A172 (cell line): ENCODE data around the gene TMEM192. TPM values are rescaled to one million over a fixed set of nuclear protein-coding genes. Genes with fewer than 3 reads are reported as not detected.
"Not testable (repeated sequence)": the region's sequence is repeated elsewhere in the genome, so short reads cannot be mapped to it uniquely, and the experiment has no call there.

ENCODE experiments used
- DNase-seq: peaks from one replicate; pipeline ENCODE4 v3.0.0-alpha.2; 2015; ENCODE audit warnings: low spot score
- total RNA-seq: library from RNA; depleted of rRNA; stranded (reverse); fragments of >200 nt; shearing (Covaris generic); gene quantifications from 2 replicates; pipeline ENCODE4 v1.2.3, GENCODE V29; 2014; rRNA removed

TMEM192 gene
- 20.2 and 24.8 TPM in 2 replicates for total RNA-seq

DNA sequence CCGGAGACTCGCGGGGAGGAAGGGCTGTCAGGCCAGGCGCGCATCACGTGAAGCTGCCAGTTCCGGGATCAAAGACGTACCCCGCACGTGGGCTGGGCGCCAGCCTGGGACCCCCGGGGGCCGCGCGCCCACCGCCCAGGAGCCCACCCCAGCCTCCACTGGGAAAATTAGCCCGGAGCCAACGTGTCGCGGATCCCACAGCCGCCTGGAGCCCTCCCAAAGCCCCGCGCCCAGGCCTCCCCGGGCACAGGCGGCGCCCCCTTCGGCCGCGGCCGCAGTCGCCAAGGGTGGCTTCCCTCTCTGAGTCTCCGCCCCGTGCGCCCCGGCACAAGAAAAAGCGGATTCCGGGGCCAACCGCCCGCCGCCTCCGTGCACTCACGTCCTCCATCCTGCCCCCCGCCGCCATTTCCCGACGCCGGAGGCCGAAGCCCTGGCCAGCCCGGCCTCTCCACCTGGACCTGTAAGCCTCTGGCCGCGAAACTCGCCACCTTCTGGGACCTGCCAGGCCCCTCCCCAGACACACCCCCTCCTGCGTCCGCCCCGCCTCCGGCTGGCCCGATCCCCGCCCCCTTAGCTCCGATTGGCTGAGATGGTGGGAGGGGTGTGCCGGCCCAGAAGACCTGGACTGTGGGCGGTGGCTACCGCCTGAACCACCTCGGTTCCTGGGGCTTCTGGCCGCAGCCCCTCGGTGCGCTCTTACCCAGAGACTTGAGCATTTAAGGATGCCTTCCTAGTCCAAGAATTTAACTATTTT lies at the start of gene TMEM192:
TSS of gene TMEM192 (minus strand) at position 493 of the 754 bp plus-strand sequence. CDS start at position 406, 87 bp downstream.
- peak; percentile 83 for DNase-seq

DNA sequence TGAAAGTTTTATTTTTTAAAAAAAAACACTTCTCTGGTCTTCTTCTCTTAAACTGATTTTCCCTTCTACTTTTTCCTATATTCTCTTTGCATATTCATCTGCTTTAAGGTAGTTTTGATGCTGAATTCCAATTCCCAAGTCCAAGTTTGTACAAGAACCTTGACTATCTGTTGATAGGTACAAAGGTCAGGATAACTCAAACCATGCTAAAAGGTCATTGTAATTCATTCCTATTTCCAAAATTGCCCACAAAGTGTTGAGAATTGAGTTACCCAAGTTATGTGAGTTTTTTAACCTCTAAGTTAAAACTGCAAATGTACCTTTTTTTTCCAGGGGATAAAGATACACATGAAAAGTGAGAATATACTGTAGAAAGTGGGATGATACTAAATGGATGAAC lies 46.1 kb upstream of the TMEM192 start:
- DNase-seq, result no peak

DNA sequence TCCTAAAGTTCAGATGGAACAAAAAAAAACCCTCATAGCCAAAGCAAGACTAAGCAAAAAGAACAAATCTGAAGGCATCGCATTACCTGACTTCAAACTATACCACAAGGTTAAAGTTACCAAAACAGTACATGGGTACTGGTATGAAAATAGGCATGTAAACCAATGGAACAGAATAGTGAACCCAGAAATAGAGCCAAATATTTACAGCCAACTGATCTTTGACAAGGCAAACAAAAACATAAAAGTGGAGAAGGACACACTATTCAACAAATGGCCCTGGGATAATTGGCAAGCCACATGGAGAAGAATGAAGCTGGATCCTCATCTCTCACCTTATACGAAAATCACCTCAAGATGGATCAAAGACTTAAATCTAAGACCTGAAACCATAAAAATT lies 44.2 kb upstream of the TMEM192 start:
- DNase-seq, result no peak

DNA sequence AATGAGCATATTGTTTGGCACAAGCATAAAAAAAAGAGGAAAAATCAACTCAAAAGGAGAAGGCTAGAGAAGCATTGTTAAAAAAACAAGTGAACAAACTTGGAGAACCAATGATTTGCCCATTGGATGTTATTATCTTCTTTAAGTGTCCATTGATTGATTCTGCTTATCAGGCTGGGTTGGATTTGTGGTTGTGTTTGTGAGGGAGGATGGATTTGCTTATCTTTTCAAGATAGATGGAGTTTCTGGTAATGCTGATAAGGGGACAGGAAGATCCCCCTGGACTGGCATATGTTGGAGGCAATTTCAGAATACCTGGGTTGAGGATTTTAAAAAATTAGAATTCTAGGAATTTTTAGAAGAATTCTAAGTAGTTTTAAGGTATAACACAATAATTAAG lies 41.8 kb upstream of the TMEM192 start:
- DNase-seq, result no peak

DNA sequence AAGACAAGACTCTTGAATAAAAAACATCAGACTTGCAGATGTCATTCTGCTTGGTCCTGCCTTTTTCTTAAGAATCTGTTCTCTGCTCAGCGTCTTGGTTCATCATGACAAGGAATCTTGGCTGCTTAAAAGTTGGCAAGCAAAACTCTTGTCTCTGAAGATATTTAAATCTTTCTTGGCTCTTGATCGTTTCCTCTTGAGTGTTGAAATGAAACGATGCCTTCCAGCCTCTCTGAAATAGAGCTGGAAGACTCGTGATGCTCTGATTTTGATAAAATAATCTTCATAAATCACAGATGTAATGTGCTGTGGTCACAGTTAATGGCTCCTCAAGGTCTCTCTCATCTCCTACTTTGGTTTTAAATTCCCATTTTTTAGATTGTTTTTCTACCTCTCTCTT lies 39.9 kb upstream of the TMEM192 start:
- peak; percentile 4 for DNase-seq

DNA sequence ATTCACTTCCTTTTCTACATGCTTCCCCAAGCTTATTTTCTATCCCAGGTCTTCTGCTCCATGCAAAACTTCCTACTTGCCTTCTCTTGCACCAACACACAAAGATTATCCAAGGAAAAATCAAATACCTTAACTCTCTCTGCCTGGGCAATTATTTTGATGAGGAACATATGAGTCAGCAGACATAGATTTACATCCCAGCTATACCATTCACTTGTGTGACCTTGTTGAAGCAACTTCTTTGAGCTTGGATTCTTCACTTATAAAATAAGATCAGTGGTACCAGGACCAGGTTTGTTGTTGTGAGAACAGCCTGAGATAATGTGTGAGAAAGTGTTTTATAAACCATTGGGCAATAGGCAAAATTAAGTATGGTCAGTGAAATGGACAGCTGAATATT lies 39.1 kb upstream of the TMEM192 start:
- no peak for DNase-seq

DNA sequence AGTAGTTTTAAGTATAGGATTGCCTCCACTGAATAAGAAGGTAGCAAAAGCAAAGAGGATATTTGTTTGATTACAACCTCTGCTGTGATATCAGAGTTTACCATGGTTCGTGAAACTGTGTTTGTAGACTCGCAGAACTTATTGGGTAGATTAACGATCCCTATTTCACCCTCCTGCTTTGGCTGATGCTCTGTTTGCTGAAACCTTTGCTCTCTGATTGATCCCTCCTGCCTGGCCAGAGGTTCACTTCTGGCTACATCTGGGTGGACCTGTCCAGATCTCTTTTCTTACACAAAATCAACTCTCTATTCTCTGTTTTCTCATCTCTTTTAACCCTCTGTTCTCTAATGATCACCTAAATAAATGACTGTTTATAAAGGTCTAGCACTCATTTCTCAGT lies 37.9 kb upstream of the TMEM192 start:
- no peak for DNase-seq

DNA sequence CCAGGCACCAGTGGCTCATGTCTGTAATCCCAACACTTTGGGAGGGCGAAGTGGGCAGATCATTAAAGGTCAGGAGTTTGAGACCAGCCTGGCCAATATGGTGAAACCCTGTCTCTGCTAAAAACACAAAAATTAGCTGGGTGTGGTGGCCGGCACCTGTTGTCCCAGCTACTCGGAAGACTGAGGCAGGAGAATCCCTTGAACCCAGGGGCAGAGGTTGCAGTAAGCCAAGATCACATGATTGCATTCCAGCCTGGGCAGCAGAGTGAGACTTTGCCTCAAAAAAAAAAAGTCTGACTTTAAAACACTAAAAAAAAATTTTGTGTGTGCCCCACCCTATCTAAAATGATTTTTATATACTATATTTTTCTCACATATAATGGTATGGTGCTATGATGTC lies 26.2 kb upstream of the TMEM192 start:
- DNase-seq, result no peak

DNA sequence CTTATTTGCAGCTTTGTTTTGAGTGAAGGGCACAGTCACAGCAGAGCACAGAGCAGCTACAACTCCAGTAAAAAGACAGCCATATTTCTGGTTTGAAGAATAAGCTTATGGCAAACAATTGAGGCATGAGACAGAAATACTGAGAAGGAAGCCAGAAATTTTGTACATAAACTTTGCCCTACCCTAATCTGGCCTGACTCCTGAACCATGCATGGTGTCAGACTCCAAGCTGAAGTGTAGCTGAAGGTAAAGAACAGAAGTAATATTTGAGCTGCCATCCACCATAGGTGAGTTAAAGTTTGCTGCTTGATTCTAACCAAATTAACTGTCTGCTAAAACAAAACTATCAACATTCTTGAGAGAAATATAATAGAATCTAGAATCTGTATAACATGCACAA lies 24.5 kb upstream of the TMEM192 start:
- DNase-seq, result no peak

DNA sequence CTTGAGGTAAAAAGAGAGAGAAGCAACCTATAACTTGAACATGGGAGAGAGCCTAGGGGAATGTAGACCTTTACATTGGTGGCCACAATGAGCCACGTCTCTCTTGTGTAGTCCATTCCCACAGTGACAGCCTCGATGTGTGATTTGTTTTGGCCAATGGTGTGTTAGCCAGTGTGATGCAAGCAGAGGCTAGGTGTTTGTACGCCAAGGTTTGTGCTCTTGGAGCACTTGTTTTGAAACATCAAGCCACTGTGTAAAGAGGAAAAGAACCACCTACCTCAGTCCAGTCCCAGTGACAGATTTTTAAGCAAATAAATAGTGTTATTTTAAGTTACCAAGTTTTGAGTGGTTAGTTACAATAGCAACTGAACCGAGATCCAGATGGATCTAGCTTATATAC lies 23.9 kb upstream of the TMEM192 start:
- DNase-seq, result no peak

DNA sequence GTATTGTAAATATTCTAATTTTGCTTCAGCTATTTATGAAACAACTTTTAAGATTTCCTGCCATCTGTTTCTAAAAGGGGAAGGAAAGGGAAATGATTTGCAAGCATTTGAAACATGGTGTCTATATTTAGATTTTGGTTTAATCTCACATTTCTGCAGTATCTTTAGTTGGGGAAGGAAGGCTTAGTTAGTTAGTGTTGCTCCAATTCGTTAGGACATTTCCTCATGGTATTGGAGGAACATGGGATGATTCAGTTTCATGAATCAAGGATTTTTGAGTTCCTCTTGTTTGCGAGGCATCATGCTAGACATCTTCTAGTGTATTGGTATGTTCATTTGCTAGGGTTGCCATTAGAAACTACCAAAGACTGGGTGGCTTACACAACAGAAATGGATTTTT lies 20.5 kb upstream of the TMEM192 start:
- no peak for DNase-seq

DNA sequence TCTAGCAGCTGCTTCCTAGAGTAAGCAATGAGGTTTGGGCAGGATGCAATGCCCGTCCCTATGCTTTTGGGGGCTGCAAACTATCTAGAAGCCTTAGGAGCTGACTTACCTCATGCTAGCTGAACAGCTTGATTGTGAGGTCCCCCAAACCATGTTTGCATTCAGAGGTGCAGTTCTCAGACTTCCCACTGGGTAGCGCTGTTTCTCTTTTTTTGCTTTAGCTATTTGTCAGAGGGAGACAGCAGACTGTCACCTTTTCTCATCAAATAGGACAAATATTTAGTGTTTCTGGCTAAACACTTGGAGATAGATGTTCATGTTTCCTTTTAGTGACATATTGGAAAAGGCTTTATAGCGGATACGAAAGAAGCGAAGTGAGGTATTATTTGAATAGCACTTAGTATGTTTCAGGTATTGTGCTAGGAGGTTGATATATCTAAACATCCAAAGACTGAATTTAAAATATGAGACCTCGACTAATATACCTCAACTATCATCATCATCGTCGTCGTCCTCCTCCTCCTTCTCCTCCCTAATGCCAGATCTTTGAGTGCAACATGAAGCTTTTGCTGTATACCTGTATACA lies 18.7 kb upstream of the TMEM192 start:
- DNase-seq, result peak; percentile 40

DNA sequence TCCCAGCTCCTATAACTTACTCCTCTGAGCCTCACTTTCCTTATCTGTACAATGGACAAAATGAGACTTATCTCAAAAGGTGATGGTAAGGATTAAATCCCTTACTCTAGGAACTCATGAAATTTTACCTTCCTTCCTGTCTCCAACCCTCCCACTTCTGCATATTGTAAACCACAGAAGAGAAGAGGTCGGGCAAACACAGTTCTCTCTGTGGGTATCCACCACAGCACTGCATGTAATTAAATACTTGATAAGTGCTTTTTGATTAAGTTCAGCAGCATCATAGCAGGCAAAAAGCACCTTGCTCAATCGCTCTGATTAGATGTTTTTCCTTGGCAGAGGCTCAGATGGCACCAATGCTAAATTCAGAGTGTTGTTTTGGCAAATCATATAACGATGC lies 17.3 kb upstream of the TMEM192 start:
- no peak for DNase-seq

DNA sequence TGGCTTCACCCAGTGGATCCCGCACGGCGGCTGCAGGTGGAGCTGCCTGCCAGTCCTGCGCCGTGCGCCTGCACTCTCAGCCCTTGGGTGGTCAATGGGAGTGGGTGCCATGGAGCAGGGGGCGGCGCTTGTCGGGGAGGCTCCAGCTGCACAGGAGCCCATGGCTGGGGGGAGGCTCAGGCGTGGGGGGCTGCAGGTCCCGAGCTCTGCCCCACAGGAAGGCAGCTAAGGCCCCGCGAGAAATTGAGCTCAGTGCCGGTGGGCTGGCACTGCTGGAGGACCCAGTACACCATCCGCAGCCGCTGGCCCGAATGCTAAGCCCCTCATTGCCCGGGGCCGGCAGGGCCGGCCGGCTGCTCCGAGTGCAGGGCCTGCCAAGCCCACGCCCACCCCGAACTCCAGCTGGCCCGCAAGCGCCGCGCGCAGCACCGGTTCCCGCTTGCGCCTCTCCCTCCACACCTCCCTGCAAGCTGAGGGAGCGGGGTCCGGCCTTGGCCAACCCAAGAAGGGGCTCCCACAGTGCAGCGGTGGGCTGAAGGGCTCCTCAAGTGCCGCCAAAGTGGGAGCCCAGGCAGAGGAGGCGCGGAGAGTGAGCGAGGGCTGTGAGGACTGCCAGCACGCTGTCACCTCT lies 13.3 kb upstream of the TMEM192 start:
- DNase-seq, result not testable (repeated sequence)

DNA sequence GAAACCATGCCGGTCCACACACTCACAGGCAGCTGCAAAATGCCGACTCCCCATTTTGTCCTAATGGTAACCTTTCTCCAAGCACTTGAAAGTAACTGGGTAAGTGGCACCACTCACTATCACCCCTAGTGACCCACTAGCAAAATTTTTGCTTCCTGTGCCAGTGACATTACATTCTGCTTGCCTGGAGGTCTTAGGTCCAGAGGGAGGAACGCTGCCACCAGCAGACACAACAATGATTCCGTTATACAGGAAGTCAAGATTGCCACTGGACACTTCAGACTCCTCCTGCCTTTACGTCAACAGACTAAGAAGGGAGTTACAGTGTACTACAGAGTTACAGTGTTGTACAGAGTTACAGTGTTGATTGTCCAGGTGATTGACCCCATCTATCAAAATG lies 11.8 kb upstream of the TMEM192 start:
- no peak for DNase-seq

DNA sequence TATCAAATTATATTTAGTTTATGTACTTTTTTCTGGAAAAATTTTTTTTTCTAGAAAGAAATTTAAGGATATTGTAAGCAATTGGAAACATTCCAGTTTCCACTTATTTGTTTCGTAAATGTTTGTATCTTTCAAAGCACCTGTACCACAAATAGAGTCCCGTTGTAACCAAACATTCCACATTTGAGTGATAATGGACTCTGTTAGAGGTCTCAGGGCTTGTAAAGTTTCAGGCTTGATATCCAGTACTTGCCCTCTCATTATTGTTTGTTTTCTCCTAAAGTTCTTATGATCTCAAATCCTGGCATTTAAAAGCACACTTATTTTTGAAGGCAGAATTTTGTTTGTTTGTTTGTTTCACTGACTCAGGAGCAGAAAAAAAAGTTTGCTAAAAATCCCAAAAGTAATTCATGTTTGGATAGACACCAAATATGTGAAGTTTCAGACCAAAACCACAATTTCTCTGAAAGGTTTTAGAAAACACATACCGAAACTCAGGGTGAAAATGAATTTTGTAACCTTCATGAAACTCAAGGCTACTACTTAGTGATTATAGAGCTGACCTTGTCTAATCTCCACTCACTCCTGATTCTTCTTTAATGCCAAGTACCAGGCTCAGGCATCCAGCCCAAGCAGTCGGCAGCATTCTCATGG lies 5.7 kb upstream of the TMEM192 start:
- DNase-seq, result no peak

DNA sequence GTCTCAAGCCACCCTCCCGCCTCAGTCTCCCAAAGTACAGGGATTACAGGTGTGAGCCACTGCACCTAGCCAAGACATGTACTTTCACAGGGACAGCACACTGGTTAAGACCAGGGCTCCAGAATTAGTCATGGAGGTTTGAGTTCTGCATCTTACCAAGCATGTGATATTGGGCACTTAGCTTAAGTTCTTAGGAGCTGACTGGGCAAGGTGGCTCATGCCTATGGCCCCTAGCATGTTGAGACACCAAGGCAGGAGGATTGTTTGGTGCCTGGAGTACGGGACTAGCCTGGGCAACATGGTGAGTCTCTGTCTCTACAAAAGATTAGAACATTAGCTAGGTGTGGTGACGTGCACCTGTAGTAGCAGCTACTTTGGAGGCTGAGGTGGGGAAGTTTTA lies 2.6 kb upstream of the TMEM192 start:
- DNase-seq, result no peak

DNA sequence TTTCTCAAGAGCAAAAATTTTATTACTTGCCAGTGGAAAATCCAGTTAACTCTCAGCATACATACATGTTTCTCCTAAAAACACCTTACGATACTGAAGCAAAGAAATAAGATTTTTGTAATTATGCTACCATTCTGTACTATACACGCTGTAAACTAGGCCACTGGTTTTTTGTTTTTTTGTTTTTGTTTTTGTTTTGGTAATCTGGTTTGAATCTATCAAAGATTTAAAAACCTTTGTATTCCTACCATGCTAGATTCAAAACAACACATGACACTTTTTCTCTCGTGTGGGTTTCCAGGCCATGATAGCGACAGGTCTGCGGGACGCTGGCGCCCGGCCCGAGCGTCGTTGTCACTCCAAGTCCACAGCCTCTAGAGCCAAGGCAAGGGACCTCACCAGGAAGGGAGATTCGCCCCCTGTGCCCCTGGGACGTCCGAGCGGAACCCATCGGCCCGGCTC lies 723 bp downstream of the TMEM192 start:
- DNase-seq, result no peak

DNA sequence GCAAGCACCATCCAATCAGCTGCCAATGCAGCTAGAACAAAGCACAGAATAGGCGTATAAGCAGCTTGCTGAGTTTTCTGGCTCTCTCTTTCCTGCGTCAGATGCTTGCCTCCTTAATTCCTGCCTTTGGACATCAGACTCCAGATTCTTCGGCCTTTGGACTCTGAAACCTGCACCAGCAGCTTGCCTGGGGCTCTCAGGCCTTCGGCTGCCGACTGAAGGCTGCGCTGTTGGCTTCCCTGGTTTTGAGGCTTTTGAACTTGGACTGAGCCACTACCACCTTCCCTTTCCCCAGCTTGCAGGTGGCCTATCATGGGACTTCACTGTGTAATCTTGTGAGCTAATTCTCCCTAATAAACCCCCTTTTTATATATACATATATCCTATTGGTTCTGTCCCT lies 6.1 kb downstream of the TMEM192 start:
- DNase-seq, result no peak

DNA sequence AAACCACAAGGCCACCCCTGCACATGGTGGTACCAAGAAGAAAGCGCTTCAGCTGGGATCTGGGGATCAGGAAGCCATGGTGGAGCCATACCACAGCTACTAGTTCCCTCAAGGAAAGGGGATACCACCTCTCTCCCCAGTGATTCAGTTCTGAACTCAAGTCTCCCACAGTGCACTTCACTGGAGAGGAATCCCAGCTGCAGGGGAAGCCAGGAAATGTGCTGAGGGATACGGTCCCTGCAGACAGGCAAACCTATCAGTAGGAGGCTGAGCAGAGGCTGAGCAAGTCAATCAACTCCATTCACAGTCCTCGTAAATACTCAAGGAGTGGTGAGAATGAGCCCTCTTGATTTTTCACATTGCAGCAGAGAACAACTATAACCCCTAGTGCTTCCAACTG lies 11.0 kb downstream of the TMEM192 start:
- no peak for DNase-seq

DNA sequence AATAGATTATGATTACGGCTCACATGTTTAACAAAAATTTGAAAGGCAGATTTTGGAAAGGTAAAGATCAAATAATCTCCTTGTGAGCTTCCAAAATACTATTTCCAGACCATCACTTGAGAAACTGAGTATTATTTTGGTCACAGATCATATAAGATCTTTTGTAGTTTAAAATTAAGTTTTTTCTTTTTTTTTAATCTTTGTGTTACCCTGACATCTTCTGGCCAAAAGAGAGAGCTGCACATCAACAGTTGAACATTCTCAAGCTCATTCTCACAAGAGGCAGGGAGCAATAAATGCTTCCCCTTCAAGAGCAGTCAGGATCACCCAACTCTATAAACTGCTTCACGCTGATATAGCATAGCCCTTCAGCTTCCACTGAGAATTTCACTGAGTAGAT lies 15.9 kb downstream of the TMEM192 start:
- peak; percentile 4 for DNase-seq

DNA sequence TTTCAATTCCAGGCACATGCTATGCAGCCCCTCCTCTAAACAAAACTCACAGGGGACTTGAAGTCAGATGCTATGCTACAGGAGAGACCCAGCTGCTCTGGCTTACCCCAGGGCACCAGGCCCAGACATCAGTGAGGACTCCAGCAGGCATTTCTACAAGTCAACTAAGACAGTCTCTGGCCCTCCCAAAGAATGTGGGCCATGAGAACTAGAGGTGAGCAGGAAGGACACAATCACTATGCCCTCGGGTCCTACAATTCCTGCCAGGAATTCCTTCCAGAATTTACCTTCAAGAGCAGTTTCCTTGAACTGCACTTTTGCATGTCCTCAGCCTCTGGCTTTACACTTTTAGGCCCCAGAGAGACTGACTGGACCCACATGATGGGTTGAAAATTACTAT lies 17.4 kb downstream of the TMEM192 start:
- DNase-seq, result no peak

DNA sequence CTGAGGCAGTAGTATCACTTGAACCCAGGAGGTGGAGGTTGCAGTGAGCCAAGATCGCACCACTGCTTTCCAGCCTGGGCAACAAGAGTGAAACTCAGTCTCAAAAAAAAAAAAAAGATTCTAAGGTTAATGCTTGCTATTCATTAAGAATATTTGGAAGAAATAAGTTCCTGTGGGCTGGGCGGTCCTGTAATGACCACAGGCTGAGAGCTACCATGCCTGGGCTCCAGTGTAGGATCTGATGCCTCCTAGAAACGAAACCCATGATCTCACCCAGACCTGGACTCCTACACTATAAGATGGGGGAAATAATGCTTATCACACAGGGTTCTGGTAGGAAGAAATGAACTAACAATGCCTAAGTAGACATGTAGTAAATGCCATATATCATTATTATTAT lies 17.8 kb downstream of the TMEM192 start:
- no peak for DNase-seq
